HG02870 (cell line): ENCODE data around the gene TP53I13.
A peak's percentile ranks its signal among the peaks of the same experiment; 100 is the strongest.

Experiments used
- ATAC-seq: cut with Tn5 transposase; IDR thresholded peaks from one replicate; pipeline ENCODE4 v1.9.1; 2021; ENCODE audit warnings: mild to moderate bottlenecking, moderate library complexity; ENCODE audit not compliant: unreplicated experiment

Gene TP53I13

DNA sequence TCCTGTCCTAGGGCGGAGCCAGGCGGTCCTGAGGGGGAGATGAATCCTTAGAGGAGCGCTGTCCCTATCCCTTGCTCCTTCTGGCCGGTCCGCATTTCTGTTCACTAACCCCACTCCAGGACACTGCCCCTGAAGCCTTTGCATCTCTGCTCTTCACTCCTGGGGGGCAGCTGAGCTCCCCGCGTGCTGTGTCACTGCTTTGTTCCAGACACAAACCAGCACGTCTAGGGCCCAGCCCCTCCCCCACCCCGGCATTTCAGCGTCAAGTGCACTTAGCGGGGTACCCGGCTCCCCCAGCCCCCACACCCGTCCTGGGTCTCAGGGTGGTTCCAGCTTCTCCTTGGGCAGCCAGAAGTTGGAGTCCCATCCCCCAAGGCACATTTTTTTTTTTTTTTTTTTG lies 45.4 kb downstream of the TP53I13 start:
- no peak for ATAC-seq

DNA sequence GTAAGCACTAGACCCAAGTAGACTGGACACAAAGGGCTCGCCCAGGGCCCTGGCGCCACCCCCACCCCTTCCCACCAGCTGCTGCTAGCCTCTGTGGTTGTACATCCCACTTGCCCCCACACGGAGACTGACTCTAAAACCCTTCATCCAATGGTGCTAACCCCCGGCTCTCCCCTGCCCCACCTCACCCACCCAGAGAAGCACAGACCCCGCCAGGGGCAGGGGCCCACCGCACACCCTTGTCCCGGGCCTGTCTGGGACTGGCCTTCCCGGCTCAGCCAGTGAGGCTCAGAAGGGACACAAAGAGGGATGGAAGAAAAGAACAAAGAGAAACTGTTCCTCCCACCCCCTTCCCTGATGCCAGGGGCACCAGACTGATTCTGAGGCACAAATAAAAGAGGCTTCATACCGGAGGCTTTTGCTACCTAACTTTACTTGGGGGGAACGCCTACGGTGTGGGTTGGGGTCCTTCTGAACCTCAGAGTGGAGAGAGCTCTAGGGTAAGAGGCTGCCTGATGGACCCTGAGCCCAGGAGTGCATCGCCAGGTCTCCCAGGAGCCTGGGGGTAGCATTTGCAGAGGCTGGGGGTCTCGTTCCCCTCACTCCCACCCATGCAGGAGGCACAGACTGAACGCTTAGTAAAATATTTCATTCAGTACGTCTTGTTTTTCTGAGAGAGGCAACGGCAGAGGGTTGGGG lies 46.0 kb downstream of the TP53I13 start:
- no peak for ATAC-seq

DNA sequence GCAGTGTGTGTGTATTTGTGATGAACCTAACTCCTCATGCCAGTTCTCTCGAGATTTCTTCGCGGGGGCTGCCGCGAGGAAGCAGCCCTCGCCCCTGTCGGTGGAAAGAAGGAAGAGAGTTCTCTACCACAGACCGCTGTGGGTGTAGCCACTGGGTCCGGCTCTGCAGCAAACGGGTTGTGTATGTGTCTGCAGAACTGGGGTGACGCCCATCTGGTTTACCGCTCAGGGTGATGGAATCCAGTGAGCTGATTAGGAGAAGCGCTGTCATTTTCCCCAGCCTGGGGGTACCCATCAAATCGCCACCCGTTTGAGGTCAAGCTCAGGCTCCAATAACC lies 46.5 kb downstream of the TP53I13 start:
- ATAC-seq = no peak

DNA sequence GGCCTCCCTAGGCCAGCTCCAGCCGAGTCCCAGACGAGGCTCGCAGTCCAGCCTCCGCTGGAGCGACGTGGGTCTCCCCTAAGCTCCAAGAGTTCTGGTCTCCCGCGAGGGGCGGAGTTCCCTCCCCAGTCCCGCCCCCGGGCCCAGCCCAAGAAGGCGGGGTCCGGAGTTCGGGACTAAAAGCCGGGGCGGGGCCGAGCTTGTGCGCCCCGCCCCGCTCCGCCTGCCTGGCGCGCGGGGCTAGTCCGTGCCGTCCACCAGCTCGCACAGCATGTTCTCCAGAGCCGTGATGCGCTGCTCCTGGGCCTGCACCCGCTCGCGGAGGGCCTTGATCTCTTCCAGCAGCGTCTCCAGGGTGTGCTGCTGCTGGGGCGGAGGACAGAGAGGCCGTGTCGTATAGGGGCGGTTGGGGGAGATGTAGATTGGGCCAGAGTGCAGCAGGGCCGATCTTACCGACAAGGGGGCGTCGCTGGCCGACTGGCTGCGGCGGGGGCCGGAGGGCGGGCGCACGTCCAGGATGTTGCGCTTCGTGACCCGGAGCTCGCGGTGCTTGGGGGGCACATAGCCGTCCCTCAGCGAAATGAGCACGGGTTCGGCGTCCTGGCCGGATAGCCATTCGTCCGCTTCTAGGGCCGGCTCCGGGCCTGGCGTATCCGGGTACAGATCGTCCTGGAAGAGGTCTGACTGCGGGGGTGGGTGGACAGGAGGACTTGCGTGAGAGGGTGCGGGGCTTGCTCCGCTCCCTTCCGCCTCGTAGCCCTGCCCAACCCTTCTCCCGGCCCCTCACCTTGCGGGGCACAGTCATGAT lies 47.2 kb downstream of the TP53I13 start:
- peak; percentile 31 for ATAC-seq

DNA sequence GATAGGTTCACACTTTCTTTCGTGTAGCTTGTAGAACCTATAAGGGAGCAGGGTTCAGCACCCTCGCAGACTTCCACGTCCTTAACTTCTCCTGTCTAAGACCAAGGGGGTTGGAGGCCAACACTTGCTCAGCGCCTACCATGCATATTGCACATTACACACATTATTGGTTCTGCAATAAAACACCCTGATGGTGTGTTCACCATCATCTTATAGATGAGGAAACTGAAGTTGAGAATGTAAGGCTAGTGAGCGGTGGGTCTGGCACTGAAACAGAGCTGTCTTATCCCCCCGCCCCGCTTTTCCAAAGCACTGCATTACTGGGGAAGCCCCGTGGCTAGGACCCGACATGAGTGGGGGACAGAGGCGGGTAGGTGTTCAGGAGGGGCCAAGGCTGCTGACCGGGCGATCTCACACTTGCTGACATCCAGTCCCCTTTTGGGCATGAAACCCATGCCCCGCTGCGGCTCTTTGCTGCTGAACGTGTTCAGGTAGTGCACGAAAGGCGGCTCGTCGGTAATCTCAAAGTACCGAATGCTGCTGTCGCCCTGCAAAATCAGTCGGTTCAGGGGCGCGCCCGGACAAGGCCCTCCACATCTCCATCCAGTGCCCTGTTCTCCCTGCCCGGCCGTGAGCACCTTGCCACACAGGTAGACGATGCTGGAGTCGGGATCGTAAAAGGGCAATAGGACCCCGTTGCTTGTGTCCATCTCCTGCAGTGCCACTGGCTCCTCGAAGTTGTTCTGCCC lies 48.0 kb downstream of the TP53I13 start:
- ATAC-seq = no peak

DNA sequence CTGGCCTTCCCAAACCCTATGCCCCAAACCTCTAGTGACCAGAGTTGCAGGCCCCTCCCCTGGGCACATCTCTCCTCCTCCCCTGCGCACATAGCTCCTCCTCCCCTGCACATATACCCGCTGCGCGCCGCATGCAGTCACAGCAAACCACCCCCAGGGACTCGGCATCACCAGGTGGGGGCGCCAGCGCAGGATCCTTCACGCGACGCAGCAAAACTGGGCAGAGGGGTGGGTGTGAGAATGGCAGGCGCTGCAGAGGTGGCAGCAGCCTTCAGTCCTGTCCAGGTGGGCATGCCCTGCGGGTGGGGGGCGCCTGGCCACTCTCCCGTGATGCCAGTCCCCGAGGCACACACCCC lies 48.6 kb downstream of the TP53I13 start:
- no peak for ATAC-seq

- no peak for ATAC-seq
Observed at GRCh38 chr17:29617481-29618271, 49.2 kb downstream of the TP53I13 start.

DNA sequence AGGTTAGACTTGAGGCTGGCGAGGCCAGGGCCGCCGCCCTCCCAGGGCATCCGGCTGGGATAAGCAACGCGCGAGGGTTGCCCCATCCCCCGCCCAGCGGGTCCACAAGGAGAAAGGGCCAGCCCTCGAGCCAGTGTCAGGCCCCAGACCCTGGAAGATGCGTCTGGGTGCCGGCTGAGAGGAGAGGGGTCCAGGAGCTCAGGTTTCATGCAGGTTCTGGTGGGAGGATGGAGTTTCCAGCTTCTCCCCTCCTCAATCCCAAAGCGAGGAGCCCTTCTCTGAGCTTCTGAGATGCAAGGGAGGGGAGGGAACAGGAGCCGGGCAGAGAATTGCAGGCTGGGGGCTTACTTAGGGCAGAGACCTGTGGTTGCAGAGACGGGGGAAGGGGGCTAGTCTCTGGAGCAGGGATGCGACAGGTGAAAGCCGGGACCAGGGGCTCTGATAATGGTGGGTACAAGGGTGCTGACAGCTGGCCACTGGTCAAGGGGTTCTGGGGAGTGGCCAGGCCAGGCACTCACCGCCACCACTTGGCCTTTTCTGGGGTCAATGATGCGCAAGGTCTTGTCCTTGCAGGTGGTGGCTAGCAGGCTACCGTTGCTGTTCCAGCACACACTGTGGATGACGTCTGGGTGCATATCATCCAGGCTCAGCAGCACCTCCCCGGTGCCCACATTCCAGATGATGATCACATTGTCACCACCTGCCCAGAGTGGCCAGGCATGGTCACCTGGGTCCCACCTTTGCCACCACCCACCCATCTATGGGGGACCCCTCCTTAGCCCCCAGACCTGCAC lies 50.0 kb downstream of the TP53I13 start:
- no peak for ATAC-seq

- no peak for ATAC-seq
Observed at GRCh38 chr17:29619251-29619650, 50.8 kb downstream of the TP53I13 start.

GRCh38 chr17:29620271-29620670 lies 51.8 kb downstream of the TP53I13 start:
- no peak for ATAC-seq

DNA sequence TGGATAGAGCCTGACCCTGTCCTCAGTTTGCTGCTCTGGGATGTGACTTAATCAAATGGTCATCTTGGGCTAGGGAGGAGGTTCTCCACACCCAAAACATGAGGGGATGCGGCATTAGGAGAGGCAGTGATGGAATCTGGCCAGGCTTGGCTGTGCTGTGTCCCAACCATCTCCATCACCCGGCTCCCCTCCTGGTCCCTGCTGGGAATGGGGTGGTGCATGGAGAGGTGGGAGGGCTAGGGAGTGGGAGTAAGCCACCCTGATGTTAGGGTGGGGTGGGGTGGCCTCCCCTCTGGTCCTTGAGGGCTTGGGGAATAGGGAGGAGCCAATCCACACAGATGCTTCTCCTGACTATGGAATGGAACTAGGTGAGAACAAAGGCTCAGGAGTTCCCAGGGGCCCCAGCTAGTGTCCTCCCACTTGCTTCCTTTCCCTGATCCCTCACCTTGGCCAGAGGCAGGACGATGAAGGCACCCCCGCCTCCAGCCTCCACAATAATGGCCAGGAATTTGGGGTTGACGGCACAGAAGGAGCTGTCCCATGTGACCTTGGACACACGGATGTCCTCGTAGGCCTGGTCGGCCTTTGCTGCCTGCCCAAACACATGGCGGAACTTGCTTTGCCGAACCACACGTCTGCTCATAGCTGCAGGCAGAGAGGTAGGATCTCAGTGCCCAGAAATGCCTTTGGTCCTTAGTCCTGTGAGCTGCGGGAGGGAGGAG lies 52.4 kb downstream of the TP53I13 start:
- ATAC-seq = no peak

- ATAC-seq = no peak
Observed at GRCh38 chr17:29621751-29622194, 53.3 kb downstream of the TP53I13 start.
